Neuronal stem cell (in vitro differentiated cells): ENCODE measurements around the gene CARD16.
A peak's percentile ranks its signal among the peaks of the same experiment; 100 is the strongest.

Experiments used
- DNase-seq: peaks from one replicate; pipeline ENCODE4 v3.0.0-alpha.2; 2013; ENCODE audit warnings: low spot score
- H2AFZ ChIP-seq: one replicate; pipeline ENCODE4 v1.6.1; 2013; ENCODE audit warnings: mild to moderate bottlenecking, low read length, inconsistent platforms
- H2AK5ac ChIP-seq: 2 replicates; pipeline ENCODE4 v1.6.1; 2013; ENCODE audit warnings: low read depth, mild to moderate bottlenecking, inconsistent platforms, low read length, moderate library complexity, mixed read lengths
- H2BK120ac ChIP-seq: 2 replicates; pipeline ENCODE4 v1.6.1; 2013; ENCODE audit warnings: low read depth, mild to moderate bottlenecking, inconsistent platforms, low read length, moderate library complexity, mixed read lengths
- H2BK12ac ChIP-seq: one replicate; pipeline ENCODE4 v1.6.1; 2013; ENCODE audit warnings: low read length, inconsistent platforms
- H2BK15ac ChIP-seq: 2 replicates; pipeline ENCODE4 v1.6.1; 2013; ENCODE audit warnings: mild to moderate bottlenecking, low read length, inconsistent platforms, mixed read lengths
- H2BK5ac ChIP-seq: one replicate; pipeline ENCODE4 v1.6.1; 2013; ENCODE audit warnings: inconsistent platforms, mild to moderate bottlenecking, low read length, moderate library complexity
- H3K14ac ChIP-seq: one replicate; pipeline ENCODE4 v1.6.1; 2013; ENCODE audit warnings: low read length, inconsistent platforms
- H3K18ac ChIP-seq: 2 replicates; pipeline ENCODE4 v1.6.1; 2013; ENCODE audit warnings: low read length, inconsistent platforms
- H3K23ac ChIP-seq: 2 replicates; pipeline ENCODE4 v1.6.1; 2013; ENCODE audit warnings: low read depth, mild to moderate bottlenecking, mixed read lengths, low read length, inconsistent platforms; ENCODE audit not compliant: poor library complexity
- H3K27ac ChIP-seq: replicated peaks from 3 replicates; pipeline ENCODE4 v1.5.1; 2013; ENCODE audit warnings: low read length, inconsistent platforms
- H3K27me3 ChIP-seq, 3 experiments: 2 replicates each; pipeline ENCODE4 v1.6.1; 2013; ENCODE audit warnings: low read length in 3 of 3, mild to moderate bottlenecking in 2 of 3, inconsistent platforms in 1 of 3, low read depth in 1 of 3, mixed read lengths in 1 of 3, moderate library complexity in 1 of 3; ENCODE audit not compliant: control insufficient read depth in 3 of 3, insufficient read depth in 3 of 3
- H3K36me3 ChIP-seq, 2 donors: replicated peaks in 1 of 2; 2 replicates each; pipeline ENCODE4 v1.6.1; 2013; ENCODE audit warnings: low read length in 2 of 2; ENCODE audit not compliant: control insufficient read depth in 2 of 2, insufficient read depth in 2 of 2
- H3K4ac ChIP-seq: 2 replicates; pipeline ENCODE4 v1.6.1; 2013; ENCODE audit warnings: inconsistent platforms, mild to moderate bottlenecking, low read length, moderate library complexity
- H3K4me1 ChIP-seq, 2 donors: 1 replicate in 1 of 2; 2 replicates in 1 of 2; pipeline ENCODE4 v1.6.1; 2013; ENCODE audit warnings: low read length in 2 of 2, low read depth in 1 of 2; ENCODE audit not compliant: control insufficient read depth in 2 of 2, insufficient read depth in 1 of 2
- H3K4me2 ChIP-seq: one replicate; pipeline ENCODE4 v1.6.1; 2013; ENCODE audit warnings: mild to moderate bottlenecking, low read length, inconsistent platforms; ENCODE audit not compliant: insufficient read depth, poor library complexity, severe bottlenecking
- H3K4me3 ChIP-seq, 2 donors: 2 replicates each; pipeline ENCODE4 v1.5.1; 2013; ENCODE audit warnings: low read length in 2 of 2, mild to moderate bottlenecking in 2 of 2, inconsistent platforms in 1 of 2, moderate library complexity in 1 of 2
- H3K79me1 ChIP-seq: one replicate; pipeline ENCODE4 v1.6.1; 2013; ENCODE audit warnings: low read depth, mild to moderate bottlenecking, inconsistent platforms, low read length, moderate library complexity
- H3K9ac ChIP-seq: one replicate; pipeline ENCODE4 v1.6.1; 2013; ENCODE audit warnings: mild to moderate bottlenecking, low read depth, low read length, inconsistent platforms; ENCODE audit not compliant: poor library complexity
- H3K9me3 ChIP-seq, 2 donors: replicated peaks in 1 of 2; 2 replicates each; pipeline versions ENCODE3 to v1.6.1; 2013; ENCODE audit warnings: low read length in 2 of 2, mild to moderate bottlenecking in 2 of 2, inconsistent platforms in 1 of 2, low read depth in 1 of 2, mixed read lengths in 1 of 2, moderate library complexity in 1 of 2; ENCODE audit not compliant: control insufficient read depth in 2 of 2, insufficient read depth in 1 of 2
- H4K8ac ChIP-seq: one replicate; pipeline ENCODE4 v1.6.1; 2013; ENCODE audit warnings: low read depth, mild to moderate bottlenecking, inconsistent platforms, low read length, moderate library complexity
- H4K91ac ChIP-seq: one replicate; pipeline ENCODE4 v1.6.1; 2013; ENCODE audit warnings: low read length, low read depth, mild to moderate bottlenecking, inconsistent platforms; ENCODE audit not compliant: poor library complexity
- WGBS, 2 donors: extraction: QIAGEN DNeasy Blood & Tissue Kit; methylation state at CpG; one replicate each; pipeline ENCODE4 v1.1.7; 2013; ENCODE audit warnings: missing lambda C conversion rate in 2 of 2, mixed read lengths in 1 of 2; ENCODE audit not compliant: insufficient read length in 2 of 2, insufficient replicate concordance in 1 of 2; ENCODE audit errors: extremely low coverage in 2 of 2; 5-methylcytosine and 5-hydroxymethylcytosine counted together

The CARD16 gene

GRCh38 chr11:105022527-105022926 is 22.6 kb downstream of the CARD16 start:
- Histone ChIP-seq H3K4ac (no peak overlapping the region), H3K79me1 (no peaks in the 10 kb centered on the region), H4K91ac (no peak overlapping the region), H3K4me1 (no peaks in the 10 kb centered on the region), H3K36me3 (no peaks in the 10 kb centered on the region), H2AK5ac (no peak overlapping the region), H2BK5ac (no peak overlapping the region), H2BK120ac (no peak overlapping the region), H2BK12ac (no peak overlapping the region), H3K9me3 (no peaks in the 10 kb centered on the region), H2BK15ac (no peak overlapping the region), H3K18ac (no peak overlapping the region), H4K8ac (no peak overlapping the region), H3K9ac (no peak overlapping the region), H3K14ac (no peak overlapping the region), H3K27ac (no peak overlapping the region), H3K4me2 (no peak overlapping the region), H3K27me3 (no peaks in the 10 kb centered on the region), H3K23ac (no peak overlapping the region), H3K4me3 (no peak overlapping the region), H2AFZ (no peak overlapping the region)
- no CpG with 5 or more reads among the region's 2 CpGs for WGBS, 2 donors
- DNase-seq: no peak

- Histone ChIP-seq H2BK12ac (no peak overlapping the region), H4K91ac (no peak overlapping the region), H3K9me3 (no peaks in the 10 kb centered on the region), H3K27ac (no peak overlapping the region), H3K4me1 (no peaks in the 10 kb centered on the region), H3K36me3 (no peaks in the 10 kb centered on the region), H3K9ac (no peak overlapping the region), H3K14ac (no peak overlapping the region), H2AFZ (no peak overlapping the region), H3K4me3 (no peak overlapping the region), H2AK5ac (no peak overlapping the region), H4K8ac (no peak overlapping the region), H3K79me1 (no peaks in the 10 kb centered on the region), H3K4ac (no peak overlapping the region), H2BK15ac (no peak overlapping the region), H3K23ac (no peak overlapping the region), H2BK5ac (no peak overlapping the region), H3K4me2 (no peak overlapping the region), H2BK120ac (no peak overlapping the region), H3K27me3 (no peaks in the 10 kb centered on the region), H3K18ac (no peak overlapping the region)
- no peak for DNase-seq
Observed at GRCh38 chr11:105007463-105007862, 37.7 kb downstream of the CARD16 start.

GRCh38 chr11:105005451-105005845 is 39.7 kb downstream of the CARD16 start:
- H2AK5ac ChIP-seq: no peak overlapping the region
- H3K36me3 ChIP-seq: no peaks in the 10 kb centered on the region
- peak overlapping the region; percentile 7 for H2AFZ ChIP-seq
- no peak overlapping the region for H3K4me2 ChIP-seq
- H3K14ac ChIP-seq: no peak overlapping the region
- no peak overlapping the region for H3K23ac ChIP-seq
- H3K4me3 ChIP-seq: no peak overlapping the region
- H3K27me3 ChIP-seq: no peaks in the 10 kb centered on the region
- H4K8ac ChIP-seq: no peak overlapping the region
- no CpG with 5 or more reads among the region's 3 CpGs for WGBS, 2 donors
- no peak overlapping the region for H3K9ac ChIP-seq
- H3K9me3 ChIP-seq: no peaks in the 10 kb centered on the region
- H2BK12ac ChIP-seq: no peak overlapping the region
- no peak overlapping the region for H2BK120ac ChIP-seq
- H3K79me1 ChIP-seq: no peaks in the 10 kb centered on the region
- no peak overlapping the region for H4K91ac ChIP-seq
- H2BK5ac ChIP-seq: no peak overlapping the region
- DNase-seq: no peak
- no peak overlapping the region for H3K18ac ChIP-seq
- H3K4ac ChIP-seq: no peak overlapping the region
- H2BK15ac ChIP-seq: no peak overlapping the region
- H3K27ac ChIP-seq: no peak overlapping the region
- no peaks in the 10 kb centered on the region for H3K4me1 ChIP-seq

- H2BK15ac ChIP-seq: no peak overlapping the region
- H3K27ac ChIP-seq: no peak overlapping the region
- H3K18ac ChIP-seq: no peak overlapping the region
- H3K4me2 ChIP-seq: no peak overlapping the region
- no peak overlapping the region for H4K91ac ChIP-seq
- no peak overlapping the region for H2AK5ac ChIP-seq
- no peak overlapping the region for H2AFZ ChIP-seq
- DNase-seq: no peak
- no peaks in the 10 kb centered on the region for H3K4me1 ChIP-seq
- no peaks in the 10 kb centered on the region for H3K9me3 ChIP-seq
- no CpG with 5 or more reads among the region's 3 CpGs for WGBS, 2 donors
- no peak overlapping the region for H3K23ac ChIP-seq
- no peak overlapping the region for H3K14ac ChIP-seq
- no peak overlapping the region for H3K9ac ChIP-seq
- H3K36me3 ChIP-seq: no peaks in the 10 kb centered on the region
- H4K8ac ChIP-seq: no peak overlapping the region
- no peaks in the 10 kb centered on the region for H3K79me1 ChIP-seq
- H2BK120ac ChIP-seq: no peak overlapping the region
- H3K4ac ChIP-seq: no peak overlapping the region
- H2BK12ac ChIP-seq: no peak overlapping the region
- H3K4me3 ChIP-seq: no peak overlapping the region
- H3K27me3 ChIP-seq: no peaks in the 10 kb centered on the region
- H2BK5ac ChIP-seq: no peak overlapping the region
Observed at GRCh38 chr11:105004021-105004420, 41.1 kb downstream of the CARD16 start.
